Keratinocyte (primary cell): ENCODE data around the gene HESX1. TPM values are rescaled to one million over a fixed set of nuclear protein-coding genes. Genes with fewer than 3 reads are reported as not detected.

ENCODE experiments used
- DNase-seq: peaks from one replicate; pipeline ENCODE4 v3.0.0-alpha.2; 2011; ENCODE audit warnings: low read depth, missing footprints, low spot score
- FAIRE-seq: peaks from 2 replicates; lab custom pipeline; 2011; peaks lifted over from hg19 to GRCh38; lab: Jason Lieb, UNC
- H2AFZ ChIP-seq: 2 replicates; pipeline ENCODE4 v1.6.0; 2012; ENCODE audit warnings: low read length, control low read depth, inconsistent platforms; ENCODE audit not compliant: control insufficient read depth
- H3K27ac ChIP-seq: 2 replicates; pipeline ENCODE4 v1.5.1; 2011; ENCODE audit warnings: low read length; ENCODE audit not compliant: control insufficient read depth, insufficient read depth
- H3K27me3 ChIP-seq: 3 replicates; pipeline ENCODE4 v1.6.0; 2011; ENCODE audit warnings: low read length; ENCODE audit not compliant: control insufficient read depth, insufficient read depth; ENCODE audit errors: extremely low read depth
- H3K36me3 ChIP-seq, 2 experiments: 2 replicates in 1 of 2; 3 replicates in 1 of 2; pipeline ENCODE4 v1.5.1; 2011; ENCODE audit warnings: low read length in 2 of 2, mild to moderate bottlenecking in 1 of 2; ENCODE audit not compliant: control insufficient read depth in 2 of 2, insufficient read depth in 2 of 2; ENCODE audit errors: extremely low read depth in 1 of 2
- H3K4me1 ChIP-seq: 3 replicates; pipeline ENCODE4 v1.5.1; 2011; ENCODE audit warnings: low read length; ENCODE audit not compliant: control insufficient read depth, insufficient read depth; ENCODE audit errors: extremely low read depth
- H3K4me2 ChIP-seq: 3 replicates; pipeline ENCODE4 v1.6.0; 2011; ENCODE audit warnings: low read depth, low read length; ENCODE audit not compliant: control insufficient read depth, insufficient read depth; ENCODE audit errors: extremely low read depth
- H3K4me3 ChIP-seq, 3 experiments: fragments of 200-600 bp in 1 of 3; sonication (generic) in 1 of 3; 2 replicates in 2 of 3; 3 replicates in 1 of 3; pipeline ENCODE4 v1.5.1; 2011 to 2016; ENCODE audit warnings: low read length in 3 of 3, mild to moderate bottlenecking in 3 of 3, control low read depth in 2 of 3, inconsistent platforms in 1 of 3, low read depth in 1 of 3, mixed read lengths in 1 of 3, mixed run types in 1 of 3, moderate library complexity in 1 of 3; ENCODE audit not compliant: control insufficient read depth in 2 of 3, insufficient read depth in 2 of 3; ENCODE audit errors: extremely low read depth in 1 of 3
- H3K79me2 ChIP-seq: 2 replicates; pipeline ENCODE4 v1.6.0; 2012; ENCODE audit warnings: low read length; ENCODE audit not compliant: control insufficient read depth, insufficient read depth
- H3K9ac ChIP-seq: 3 replicates; pipeline ENCODE4 v1.6.0; 2011; ENCODE audit warnings: low read length; ENCODE audit not compliant: control insufficient read depth, insufficient read depth; ENCODE audit errors: extremely low read depth
- H3K9me1 ChIP-seq: 3 replicates; pipeline ENCODE4 v1.6.0; 2011; ENCODE audit warnings: low read length; ENCODE audit not compliant: control insufficient read depth, insufficient read depth; ENCODE audit errors: extremely low read depth
- H3K9me3 ChIP-seq: 2 replicates; pipeline ENCODE4 v1.5.1; 2012; ENCODE audit warnings: low read depth, low read length; ENCODE audit not compliant: control insufficient read depth
- H4K20me1 ChIP-seq: 3 replicates; pipeline ENCODE4 v1.6.0; 2011; ENCODE audit warnings: low read length; ENCODE audit not compliant: control insufficient read depth, insufficient read depth; ENCODE audit errors: extremely low read depth
- EZH2 ChIP-seq: IDR thresholded peaks from one replicate; pipeline ENCODE4 v1.6.1; 2012; ENCODE audit warnings: inconsistent platforms, mild to moderate bottlenecking, low read length, moderate library complexity
- dilution Hi-C: fragments of 300-500 bp; cut with MboI; formaldehyde crosslinking; loops from one replicate; pipeline ENCODE4 v1.7.0; 2020; ENCODE audit warnings: low sequenced_read_pairs; ENCODE audit not compliant: extremely low pct_ligation_motif_present
- polyA plus RNA-seq, 5 experiments: library from polyadenylated mRNA; depleted of rRNA in 3 of 5; stranded (reverse) in 3 of 5; stranded (forward) in 1 of 5; unstranded in 1 of 5; fragments of >200 nt; gene quantifications; 1 replicate in 1 of 5; 2 replicates in 3 of 5; 3 replicates in 1 of 5; pipeline versions ENCODE4 v1.2.1 to v1.2.3, GENCODE V29; 2011 to 2012; ENCODE audit warnings: missing spikeins in 2 of 5, low read depth in 1 of 5, low replicate concordance in 1 of 5
- TF ChIP-seq, protein P1 (sequence below), 3 experiments: IDR thresholded peaks in 1 of 3; conservative IDR thresholded peaks in 1 of 3; optimal IDR thresholded peaks in 1 of 3; 2 replicates in 2 of 3; 3 replicates in 1 of 3; pipeline versions ENCODE3 to v1.5.1; 2011; ENCODE audit warnings: low read length in 3 of 3, mild to moderate bottlenecking in 3 of 3, moderate library complexity in 2 of 3, control low read depth in 1 of 3, inconsistent platforms in 1 of 3; ENCODE audit not compliant: insufficient read depth in 2 of 3; ENCODE audit errors: extremely low read depth in 1 of 3

HESX1 gene
- polyA plus RNA-seq, 1 donor (not counting 4 experiments of a cell fraction or from before 2014, with no cell fraction given): 0.29 TPM

DNA sequence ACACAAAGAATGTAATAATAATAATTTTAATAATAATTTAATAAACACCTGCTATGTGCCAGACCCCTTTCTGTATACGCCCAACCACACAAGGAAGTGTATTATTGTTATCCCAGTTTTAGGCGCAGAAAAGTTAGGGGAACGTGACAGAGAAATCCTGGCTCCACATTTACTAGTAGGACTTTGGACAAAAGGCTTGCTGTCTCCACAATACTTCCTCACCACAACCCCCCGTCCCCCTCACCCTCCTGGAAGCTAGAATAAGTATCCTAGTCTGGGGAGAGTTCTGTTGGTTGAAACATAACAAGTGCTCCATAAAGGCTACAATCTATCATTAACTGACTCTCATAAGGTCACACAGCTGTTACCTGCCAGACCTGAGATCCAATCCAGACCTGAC is 34.1 kb downstream of the HESX1 start:
- H3K36me3 ChIP-seq: no peaks in the 10 kb centered on the region
- DNase-seq (no peak), FAIRE-seq (no peak)
- no peak for TF ChIP-seq EZH2
- TF ChIP-seq, protein P1, sequence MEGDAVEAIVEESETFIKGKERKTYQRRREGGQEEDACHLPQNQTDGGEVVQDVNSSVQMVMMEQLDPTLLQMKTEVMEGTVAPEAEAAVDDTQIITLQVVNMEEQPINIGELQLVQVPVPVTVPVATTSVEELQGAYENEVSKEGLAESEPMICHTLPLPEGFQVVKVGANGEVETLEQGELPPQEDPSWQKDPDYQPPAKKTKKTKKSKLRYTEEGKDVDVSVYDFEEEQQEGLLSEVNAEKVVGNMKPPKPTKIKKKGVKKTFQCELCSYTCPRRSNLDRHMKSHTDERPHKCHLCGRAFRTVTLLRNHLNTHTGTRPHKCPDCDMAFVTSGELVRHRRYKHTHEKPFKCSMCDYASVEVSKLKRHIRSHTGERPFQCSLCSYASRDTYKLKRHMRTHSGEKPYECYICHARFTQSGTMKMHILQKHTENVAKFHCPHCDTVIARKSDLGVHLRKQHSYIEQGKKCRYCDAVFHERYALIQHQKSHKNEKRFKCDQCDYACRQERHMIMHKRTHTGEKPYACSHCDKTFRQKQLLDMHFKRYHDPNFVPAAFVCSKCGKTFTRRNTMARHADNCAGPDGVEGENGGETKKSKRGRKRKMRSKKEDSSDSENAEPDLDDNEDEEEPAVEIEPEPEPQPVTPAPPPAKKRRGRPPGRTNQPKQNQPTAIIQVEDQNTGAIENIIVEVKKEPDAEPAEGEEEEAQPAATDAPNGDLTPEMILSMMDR (optimal IDR thresholded peaks at IDR 0.05 in 1 of 3, IDR thresholded peaks at IDR 0.05 in 1 of 3, conservative IDR thresholded peaks at IDR 0.05 in 1 of 3; ENCODE audit: extremely low read depth in 1 of 3, insufficient read depth in 2 of 3, low read length in 3 of 3): no peak
- peaks cover 8% of the 10 kb centered on the region for H3K4me1 ChIP-seq
- H4K20me1 ChIP-seq: peaks cover 2% of the 10 kb centered on the region
- H3K27ac ChIP-seq: no peak overlapping the region
- H3K79me2 ChIP-seq: no peaks in the 10 kb centered on the region
- H3K27me3 ChIP-seq: peaks cover 23% of the 10 kb centered on the region
- no peaks in the 10 kb centered on the region for H3K9me3 ChIP-seq
- H2AFZ ChIP-seq: no peak overlapping the region
- H3K4me3 ChIP-seq: no peak overlapping the region
- no peaks in the 10 kb centered on the region for H3K9me1 ChIP-seq
- H3K4me2 ChIP-seq: no peak overlapping the region
- no peak overlapping the region for H3K9ac ChIP-seq
- dilution Hi-C loops: no loop called here

GRCh38 chr3:57164657-57165573 is 34.9 kb downstream of the HESX1 start, which contains the start of gene IL17RD:
Gene IL17RD, minus strand, starts transcription at chr3:57165353. Its CDS starts 67 bp downstream, at chr3:57165286.
- no peaks in the 10 kb centered on the region for H3K36me3 ChIP-seq
- H3K4me3 ChIP-seq: peak within 1 kb of the TSS; percentile 61 to 77 (median 64)
- H3K9ac ChIP-seq: peak within 1 kb of the TSS; percentile 44
- no peaks in the 10 kb centered on the region for H3K79me2 ChIP-seq
- dilution Hi-C loops: no loop called here
- DNase-seq (no peak), FAIRE-seq (no peak)
- peak within 1 kb of the TSS; percentile 87 for H3K4me2 ChIP-seq
- H3K27ac ChIP-seq: no peak within 1 kb of the TSS
- H3K27me3 ChIP-seq: peaks cover 23% of the 10 kb centered on the region
- H4K20me1 ChIP-seq: peaks cover 3% of the 10 kb centered on the region
- H3K9me1 ChIP-seq: no peaks in the 10 kb centered on the region
- TF ChIP-seq, protein P1 (optimal IDR thresholded peaks at IDR 0.05 in 1 of 3, IDR thresholded peaks at IDR 0.05 in 1 of 3, conservative IDR thresholded peaks at IDR 0.05 in 1 of 3; ENCODE audit: extremely low read depth in 1 of 3, insufficient read depth in 2 of 3, low read length in 3 of 3): no peak
- TF ChIP-seq EZH2: peak; percentile 8
- no peaks in the 10 kb centered on the region for H3K9me3 ChIP-seq
- peak within 1 kb of the TSS; percentile 83 for H2AFZ ChIP-seq
- peaks cover 2% of the 10 kb centered on the region for H3K4me1 ChIP-seq
